ENCODE results near the gene ACTA2. TPM values are rescaled to one million over a fixed set of nuclear protein-coding genes. Genes with fewer than 3 reads are reported as not detected.

Gene ACTA2
- total RNA-seq, 1 experiment from 2014 or later: 2.4 TPM

GRCh38 chr10:88941026-88941425 is 11.5 kb downstream of the ACTA2 start:
- H3K23me2 ChIP-seq (ENCODE audit: insufficient read length, low read depth, low read length, poor library complexity, severe bottlenecking): no peaks in the 10 kb centered on the region
- no CpG with 5 or more reads among the region's 6 CpGs for WGBS (ENCODE audit: extremely low coverage, insufficient read length, low lambda C conversion rate)
- no peak overlapping the region for H3K27ac ChIP-seq (ENCODE audit: insufficient read length, low read depth, low read length)
- 0 out of 2 replicates have a peak overlapping the region, but pooled peaks have one; percentile 17 for H3K14ac ChIP-seq (ENCODE audit: insufficient read depth, low read length)
- TF ChIP-seq, protein P1, sequence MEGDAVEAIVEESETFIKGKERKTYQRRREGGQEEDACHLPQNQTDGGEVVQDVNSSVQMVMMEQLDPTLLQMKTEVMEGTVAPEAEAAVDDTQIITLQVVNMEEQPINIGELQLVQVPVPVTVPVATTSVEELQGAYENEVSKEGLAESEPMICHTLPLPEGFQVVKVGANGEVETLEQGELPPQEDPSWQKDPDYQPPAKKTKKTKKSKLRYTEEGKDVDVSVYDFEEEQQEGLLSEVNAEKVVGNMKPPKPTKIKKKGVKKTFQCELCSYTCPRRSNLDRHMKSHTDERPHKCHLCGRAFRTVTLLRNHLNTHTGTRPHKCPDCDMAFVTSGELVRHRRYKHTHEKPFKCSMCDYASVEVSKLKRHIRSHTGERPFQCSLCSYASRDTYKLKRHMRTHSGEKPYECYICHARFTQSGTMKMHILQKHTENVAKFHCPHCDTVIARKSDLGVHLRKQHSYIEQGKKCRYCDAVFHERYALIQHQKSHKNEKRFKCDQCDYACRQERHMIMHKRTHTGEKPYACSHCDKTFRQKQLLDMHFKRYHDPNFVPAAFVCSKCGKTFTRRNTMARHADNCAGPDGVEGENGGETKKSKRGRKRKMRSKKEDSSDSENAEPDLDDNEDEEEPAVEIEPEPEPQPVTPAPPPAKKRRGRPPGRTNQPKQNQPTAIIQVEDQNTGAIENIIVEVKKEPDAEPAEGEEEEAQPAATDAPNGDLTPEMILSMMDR (conservative IDR thresholded peaks at IDR 0.05): no peak
- no peaks in the 10 kb centered on the region for H3K79me2 ChIP-seq (ENCODE audit: insufficient read depth, low read length)
- Mint-ChIP-seq H3K4me1 (no peaks in the 10 kb centered on the region), H3K27ac (no peak overlapping the region), H3K4me3 (no peak overlapping the region), H3K27me3 (ENCODE audit: low read depth) (no peaks in the 10 kb centered on the region), H3K36me3 (ENCODE audit: insufficient read depth in 1 of 3, low read depth in 3 of 3) (no peaks in the 10 kb centered on the region), H3K9me3 (no peaks in the 10 kb centered on the region)
- H4K20me1 ChIP-seq (ENCODE audit: control insufficient read depth, insufficient read depth, insufficient read length): no peaks in the 10 kb centered on the region
- H3T11ph ChIP-seq (ENCODE audit: low read length): no peak overlapping the region
- H2BK20ac ChIP-seq (ENCODE audit: low read depth, low read length, poor library complexity, severe bottlenecking): no peak overlapping the region
- H3K9ac ChIP-seq (ENCODE audit: extremely low read depth, insufficient read length, low read length): no peak overlapping the region
- H3K79me1 ChIP-seq (ENCODE audit: insufficient read depth, low read depth, low read length, poor library complexity, severe bottlenecking): no peaks in the 10 kb centered on the region
- H3K4me2 ChIP-seq (ENCODE audit: insufficient read depth, insufficient read length, low read length): no peak overlapping the region
- no peak overlapping the region for H3K18ac ChIP-seq (ENCODE audit: insufficient read length, low read depth, low read length)
- H4K91ac ChIP-seq (ENCODE audit: insufficient read length, low read depth, low read length): no peak overlapping the region
- H2BK15ac ChIP-seq (ENCODE audit: low read depth, low read length): no peak overlapping the region
- no peak overlapping the region for H2BK12ac ChIP-seq (ENCODE audit: insufficient read length, low read depth, low read length)
- no peak overlapping the region for H4K8ac ChIP-seq (replicated peaks; ENCODE audit: insufficient read length, low read depth, low read length)
- H3K9me3 ChIP-seq (ENCODE audit: control insufficient read depth, low read depth, low read length): no peaks in the 10 kb centered on the region
- no peak overlapping the region for H3K4ac ChIP-seq (ENCODE audit: low read depth, low read length)
- H3K56ac ChIP-seq (ENCODE audit: insufficient read length, low read depth, low read length): no peak overlapping the region
- no peak overlapping the region for H2AK5ac ChIP-seq (ENCODE audit: insufficient read length, low read length)
- H4K5ac ChIP-seq (ENCODE audit: insufficient read length, low read depth, low read length): no peak overlapping the region
- H2BK5ac ChIP-seq (ENCODE audit: insufficient read length, low read length): no peak overlapping the region
- no peaks in the 10 kb centered on the region for H3K27me3 ChIP-seq (ENCODE audit: insufficient read depth, low read length)
- H2BK120ac ChIP-seq (ENCODE audit: low read depth, low read length, poor library complexity, severe bottlenecking): no peak overlapping the region
- H3K23ac ChIP-seq (ENCODE audit: insufficient read length, low read depth, low read length): no peak overlapping the region
- H2AFZ ChIP-seq (ENCODE audit: low read length): no peak overlapping the region
- no peaks in the 10 kb centered on the region for H3K4me1 ChIP-seq (ENCODE audit: insufficient read depth, low read length)
- DNase-seq: no peak
